NB4 (cell line): ENCODE data around the gene RNF157.

Experiments used
- CTCF ChIP-seq: IDR thresholded peaks from one replicate; pipeline ENCODE4 v1.5.1; 2012; ENCODE audit warnings: low read depth, low read length
- MAX ChIP-seq: IDR thresholded peaks from 2 replicates; pipeline ENCODE4 v1.6.1; 2011; ENCODE audit warnings: low read depth, low read length
- MYC ChIP-seq: IDR thresholded peaks from 2 replicates; pipeline ENCODE4 v1.6.1; 2011; ENCODE audit warnings: low read depth, low read length

- no peak for TF ChIP-seq CTCF
- TF ChIP-seq MAX, result no peak
- TF ChIP-seq MYC, result no peak
These were observed 100.3 kb downstream of the RNF157 start for GRCh38 chr17:76139801-76140660.
